ENCODE results near the gene PTOV1.

DNA sequence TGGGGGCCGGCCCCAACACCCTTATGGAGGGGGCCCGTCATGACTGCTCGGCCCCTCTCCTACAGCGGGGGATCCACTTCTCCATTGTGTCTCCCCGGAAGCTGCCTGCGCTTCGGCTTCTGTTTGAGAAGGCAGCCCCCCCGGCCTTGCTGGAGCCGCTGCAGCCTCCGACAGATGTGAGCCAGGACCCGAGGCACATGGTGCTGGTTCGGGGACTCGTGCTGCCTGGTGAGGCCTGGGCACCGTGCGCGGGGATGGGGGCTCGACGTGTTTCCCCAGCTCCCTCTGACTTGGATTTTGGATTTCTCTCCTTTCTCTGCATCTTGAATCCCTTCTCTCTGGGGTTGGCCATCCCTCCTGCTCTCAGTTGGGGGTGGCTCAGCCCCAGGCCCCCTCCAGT lies 21.2 kb upstream of the PTOV1 start:
- TF ChIP-seq EGR1 (IDR thresholded peaks at IDR 0.05; ENCODE audit: low read depth in 2 of 2) (no peak), NR2F2 (IDR thresholded peaks at IDR 0.05) (no peak), FOXA1 (IDR thresholded peaks at IDR 0.05) (no peak), SP1 (IDR thresholded peaks at IDR 0.05) (no peak), FOXA2 (IDR thresholded peaks at IDR 0.05) (no peak), JUND (IDR thresholded peaks at IDR 0.05) (no peak), YY1 (IDR thresholded peaks at IDR 0.05) (no peak)
- TF ChIP-seq, protein P1, sequence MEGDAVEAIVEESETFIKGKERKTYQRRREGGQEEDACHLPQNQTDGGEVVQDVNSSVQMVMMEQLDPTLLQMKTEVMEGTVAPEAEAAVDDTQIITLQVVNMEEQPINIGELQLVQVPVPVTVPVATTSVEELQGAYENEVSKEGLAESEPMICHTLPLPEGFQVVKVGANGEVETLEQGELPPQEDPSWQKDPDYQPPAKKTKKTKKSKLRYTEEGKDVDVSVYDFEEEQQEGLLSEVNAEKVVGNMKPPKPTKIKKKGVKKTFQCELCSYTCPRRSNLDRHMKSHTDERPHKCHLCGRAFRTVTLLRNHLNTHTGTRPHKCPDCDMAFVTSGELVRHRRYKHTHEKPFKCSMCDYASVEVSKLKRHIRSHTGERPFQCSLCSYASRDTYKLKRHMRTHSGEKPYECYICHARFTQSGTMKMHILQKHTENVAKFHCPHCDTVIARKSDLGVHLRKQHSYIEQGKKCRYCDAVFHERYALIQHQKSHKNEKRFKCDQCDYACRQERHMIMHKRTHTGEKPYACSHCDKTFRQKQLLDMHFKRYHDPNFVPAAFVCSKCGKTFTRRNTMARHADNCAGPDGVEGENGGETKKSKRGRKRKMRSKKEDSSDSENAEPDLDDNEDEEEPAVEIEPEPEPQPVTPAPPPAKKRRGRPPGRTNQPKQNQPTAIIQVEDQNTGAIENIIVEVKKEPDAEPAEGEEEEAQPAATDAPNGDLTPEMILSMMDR (IDR thresholded peaks at IDR 0.05; ENCODE audit: low read depth, low read length, missing input control), result no peak
- TF ChIP-seq, protein P2, sequence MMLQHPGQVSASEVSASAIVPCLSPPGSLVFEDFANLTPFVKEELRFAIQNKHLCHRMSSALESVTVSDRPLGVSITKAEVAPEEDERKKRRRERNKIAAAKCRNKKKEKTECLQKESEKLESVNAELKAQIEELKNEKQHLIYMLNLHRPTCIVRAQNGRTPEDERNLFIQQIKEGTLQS (IDR thresholded peaks at IDR 0.05), result no peak
- TF ChIP-seq, protein P3, sequence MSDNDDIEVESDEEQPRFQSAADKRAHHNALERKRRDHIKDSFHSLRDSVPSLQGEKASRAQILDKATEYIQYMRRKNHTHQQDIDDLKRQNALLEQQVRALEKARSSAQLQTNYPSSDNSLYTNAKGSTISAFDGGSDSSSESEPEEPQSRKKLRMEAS (IDR thresholded peaks at IDR 0.05), result no peak
